Measurements from ENCODE around the gene CHCHD6.

The CHCHD6 gene

GRCh38 chr3:126848991-126849390 lies 145.0 kb downstream of the CHCHD6 start:
- no peak for TF ChIP-seq CTCF (IDR thresholded peaks at IDR 0.05; ENCODE audit: low read depth, low read length)

DNA sequence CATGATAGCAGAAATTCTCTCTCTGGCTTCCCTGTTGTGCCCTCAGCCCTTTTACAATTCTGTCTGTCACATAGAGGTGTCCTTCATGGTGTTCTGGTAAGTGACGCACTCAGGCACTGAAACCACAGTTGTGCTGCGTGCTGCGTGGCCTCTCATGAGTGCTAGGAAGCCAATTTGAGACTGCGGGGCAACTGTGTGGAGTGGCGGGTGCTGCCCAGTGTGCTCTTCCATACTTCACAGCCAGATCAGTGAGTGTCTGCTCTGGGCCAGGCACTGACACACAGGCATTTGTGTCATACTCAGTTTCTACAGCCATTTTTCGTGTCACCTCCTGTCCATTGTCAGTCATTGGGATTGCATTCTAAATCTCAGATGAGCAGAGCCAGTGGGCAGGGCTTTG lies 145.7 kb downstream of the CHCHD6 start:
- no peak for TF ChIP-seq CTCF (IDR thresholded peaks at IDR 0.05; ENCODE audit: low read depth, low read length)
- no peak overlapping the region for H3K4me3 ChIP-seq (ENCODE audit: low read depth, low read length)

More at GRCh38 chr3:126848991-126849390, 145.0 kb downstream of the CHCHD6 start:
- H3K4me3 ChIP-seq (ENCODE audit: low read depth, low read length) = no peak overlapping the region

GRCh38 chr3:126850370-126851085 lies 146.5 kb downstream of the CHCHD6 start:
- H3K4me3 ChIP-seq (ENCODE audit: low read depth, low read length) = no peak overlapping the region
- TF ChIP-seq CTCF (IDR thresholded peaks at IDR 0.05; ENCODE audit: low read depth, low read length) = no peak

- no peak for TF ChIP-seq CTCF (IDR thresholded peaks at IDR 0.05; ENCODE audit: low read depth, low read length)
- H3K4me3 ChIP-seq (ENCODE audit: low read depth, low read length) = no peak overlapping the region
These were observed 147.3 kb downstream of the CHCHD6 start for GRCh38 chr3:126851382-126851781.

- H3K4me3 ChIP-seq (ENCODE audit: low read depth, low read length) = no peak overlapping the region
- no peak for TF ChIP-seq CTCF (IDR thresholded peaks at IDR 0.05; ENCODE audit: low read depth, low read length)
These were observed 147.9 kb downstream of the CHCHD6 start for GRCh38 chr3:126851934-126852333.

DNA sequence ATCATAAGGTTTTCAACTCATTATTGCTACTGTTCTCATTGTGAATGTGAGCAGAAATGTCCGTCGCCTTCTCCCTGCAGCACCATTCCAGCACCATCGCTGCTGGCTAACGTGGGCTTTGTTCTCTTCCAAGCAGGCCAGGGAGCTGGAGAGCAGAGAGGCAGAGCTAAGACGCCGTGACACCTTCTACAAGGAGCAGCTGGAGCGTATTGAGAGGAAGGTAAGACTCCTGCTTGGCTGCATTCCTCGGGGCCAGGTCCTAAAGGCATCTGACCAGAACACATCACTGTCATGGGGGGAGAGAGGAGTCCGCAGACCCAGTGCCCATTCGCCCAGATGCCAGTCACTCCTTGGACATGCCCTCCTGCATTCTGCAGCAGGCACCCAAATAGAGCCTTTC lies 148.5 kb downstream of the CHCHD6 start:
- H3K4me3 ChIP-seq (ENCODE audit: low read depth, low read length) = no peak overlapping the region
- TF ChIP-seq CTCF (IDR thresholded peaks at IDR 0.05; ENCODE audit: low read depth, low read length) = no peak

GRCh38 chr3:126854666-126855065 lies 150.6 kb downstream of the CHCHD6 start:
- no peak for TF ChIP-seq CTCF (IDR thresholded peaks at IDR 0.05; ENCODE audit: low read depth, low read length)
- no peak overlapping the region for H3K4me3 ChIP-seq (ENCODE audit: low read depth, low read length)

Data from WI38 (cell line).